ENCODE measurements around the gene BRINP3. TPM values are rescaled to one million over a fixed set of nuclear protein-coding genes. Genes with fewer than 3 reads are reported as not detected.
"Not testable (repeated sequence)": the region's sequence is repeated elsewhere in the genome, so short reads cannot be mapped to it uniquely, and the experiment has no call there.

BRINP3 gene
- total RNA-seq, 1 donor from 2014 or later: not detected

- CTCF ChIA-PET: no interaction called here
- Mint-ChIP-seq H3K27me3 (no peaks in the 10 kb centered on the region), H3K4me1 (no peaks in the 10 kb centered on the region), H3K9me3 (peaks cover 2% of the 10 kb centered on the region), H3K36me3 (ENCODE audit: low read depth) (no peaks in the 10 kb centered on the region), H3K4me3 (no peak overlapping the region), H3K27ac (no peak overlapping the region)
- POLR2A ChIA-PET: no interaction called here
- intact Hi-C loops (cut with micrococcal nuclease): no loop called here
- no peak for DNase-seq
- no peak for TF ChIP-seq CTCF (IDR thresholded peaks at IDR 0.05)
- no peak for ATAC-seq (ENCODE audit: low read depth)
These were observed 353.6 kb downstream of the BRINP3 start for GRCh38 chr1:190124068-190124467.

- POLR2A ChIA-PET; H3K27ac Mint-ChIP-seq; CTCF ChIA-PET; H3K27me3 Mint-ChIP-seq; H3K36me3 Mint-ChIP-seq (ENCODE audit: low read depth); ATAC-seq (ENCODE audit: low read depth); DNase-seq; intact Hi-C loops (cut with micrococcal nuclease); H3K9me3 Mint-ChIP-seq; H3K4me3 Mint-ChIP-seq; H3K4me1 Mint-ChIP-seq: not testable (repeated sequence)
These were observed 357.1 kb downstream of the BRINP3 start for GRCh38 chr1:190120564-190120963.

DNA sequence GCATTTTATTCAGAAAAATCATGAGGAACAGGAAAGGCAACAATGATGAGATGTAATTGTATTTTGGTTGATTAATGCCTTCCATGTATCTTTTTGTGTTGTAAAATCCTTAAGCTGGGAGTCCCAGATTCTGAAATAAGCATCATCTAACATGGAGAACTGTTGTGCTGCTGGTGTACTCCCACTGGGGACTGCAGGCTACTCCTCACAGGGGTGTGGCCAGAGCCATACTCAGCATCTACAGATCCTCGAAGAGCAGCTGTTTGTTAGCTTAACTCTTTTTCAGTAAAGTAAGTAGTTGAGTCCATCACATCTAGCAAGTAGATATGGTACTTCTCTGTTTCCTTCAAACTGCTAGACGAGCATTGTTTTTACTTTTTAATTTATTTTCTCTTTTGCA, 358.0 kb downstream of the BRINP3 start:
- intact Hi-C loops (cut with micrococcal nuclease): no loop called here
- Mint-ChIP-seq H3K36me3 (ENCODE audit: low read depth) (no peaks in the 10 kb centered on the region), H3K27ac (no peak overlapping the region), H3K9me3 (peaks cover 2% of the 10 kb centered on the region), H3K4me1 (no peaks in the 10 kb centered on the region), H3K27me3 (no peaks in the 10 kb centered on the region), H3K4me3 (no peak overlapping the region)
- ATAC-seq (ENCODE audit: low read depth) (no peak), DNase-seq (no peak)
- POLR2A ChIA-PET: no interaction called here
- CTCF ChIA-PET: no interaction called here
- no peak for TF ChIP-seq CTCF (IDR thresholded peaks at IDR 0.05)

DNA sequence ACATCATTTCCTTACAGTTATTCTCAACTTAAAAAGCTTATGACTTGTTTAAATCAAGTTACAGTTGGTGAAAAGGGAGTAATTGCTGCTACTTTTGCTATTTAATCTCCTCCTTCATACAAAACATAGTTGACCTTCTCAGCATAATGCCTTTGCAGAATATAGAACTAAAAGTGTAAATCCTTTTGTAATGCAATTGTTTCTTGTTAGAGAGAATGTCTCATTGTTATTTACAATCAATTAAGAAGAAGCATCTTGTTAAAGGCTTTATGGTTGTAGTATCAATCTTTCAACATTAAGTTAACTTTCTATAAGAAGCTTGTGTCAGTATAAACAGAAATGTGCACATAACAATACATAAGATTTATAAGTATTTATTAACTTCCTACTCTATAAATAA, 360.7 kb downstream of the BRINP3 start:
- Mint-ChIP-seq H3K9me3 (peaks cover 2% of the 10 kb centered on the region), H3K4me1 (no peaks in the 10 kb centered on the region), H3K4me3 (no peak overlapping the region), H3K27me3 (no peaks in the 10 kb centered on the region), H3K36me3 (ENCODE audit: low read depth) (no peaks in the 10 kb centered on the region), H3K27ac (no peak overlapping the region)
- DNase-seq (no peak), ATAC-seq (ENCODE audit: low read depth) (no peak)
- ChIA-PET POLR2A (no interaction called here), CTCF (no interaction called here)
- intact Hi-C loops (cut with micrococcal nuclease): no loop called here
- TF ChIP-seq CTCF (IDR thresholded peaks at IDR 0.05): no peak

GRCh38 chr1:190104961-190105360, 372.7 kb downstream of the BRINP3 start:
- ChIA-PET CTCF (no interaction called here), POLR2A (no interaction called here)
- no peaks in the 10 kb centered on the region for H3K36me3 Mint-ChIP-seq (ENCODE audit: low read depth)
- ATAC-seq (ENCODE audit: low read depth) (no peak), DNase-seq (no peak)
- H3K27ac Mint-ChIP-seq: no peak overlapping the region
- intact Hi-C loops (cut with micrococcal nuclease): no loop called here
- TF ChIP-seq CTCF (IDR thresholded peaks at IDR 0.05): no peak
- H3K27me3 Mint-ChIP-seq: no peaks in the 10 kb centered on the region
- H3K4me3 Mint-ChIP-seq: no peak overlapping the region
- H3K9me3 Mint-ChIP-seq: no peaks in the 10 kb centered on the region
- no peaks in the 10 kb centered on the region for H3K4me1 Mint-ChIP-seq

DNA sequence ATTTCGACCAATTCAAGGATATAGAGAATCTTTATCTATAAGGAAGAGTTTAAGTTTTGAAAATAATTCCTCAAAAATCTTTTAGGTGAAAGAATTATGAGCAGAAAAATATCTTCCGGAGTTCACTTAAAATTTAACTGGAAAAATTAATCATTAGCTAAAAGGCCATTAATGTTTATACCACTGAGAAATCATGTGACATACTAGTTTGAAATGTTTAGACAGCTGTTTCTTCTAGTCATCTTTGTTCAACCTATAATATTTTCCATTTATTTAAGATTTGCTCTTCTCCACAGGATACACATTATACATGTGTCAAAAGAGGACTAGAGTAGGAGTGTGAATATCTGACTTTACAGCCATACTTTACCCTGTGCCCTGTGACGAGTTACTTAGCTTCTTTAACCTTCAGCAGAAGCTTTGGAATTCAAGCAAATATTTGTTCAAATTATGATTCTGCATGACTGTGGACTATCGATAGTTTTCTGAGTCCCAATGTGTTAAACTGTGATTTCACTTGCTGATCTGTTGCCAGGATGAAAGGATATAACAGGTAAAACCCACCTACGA, 374.8 kb downstream of the BRINP3 start:
- no peak for ATAC-seq (ENCODE audit: low read depth)
- ChIA-PET POLR2A (no interaction called here), CTCF (no interaction called here)
- Mint-ChIP-seq H3K27me3 (no peaks in the 10 kb centered on the region), H3K36me3 (ENCODE audit: low read depth) (no peaks in the 10 kb centered on the region), H3K27ac (no peak overlapping the region), H3K9me3 (peaks cover 4% of the 10 kb centered on the region), H3K4me3 (no peak overlapping the region), H3K4me1 (no peaks in the 10 kb centered on the region)
- intact Hi-C loops (cut with micrococcal nuclease): no loop called here
- TF ChIP-seq CTCF (IDR thresholded peaks at IDR 0.05): no peak
- no peak for DNase-seq
